ENCODE measurements around the gene ACP2. TPM values are rescaled to one million over a fixed set of nuclear protein-coding genes. Genes with fewer than 3 reads are reported as not detected.
A peak's percentile ranks its signal among the peaks of the same experiment; 100 is the strongest.

Gene ACP2
- polyA plus RNA-seq, 2 of the 4 experiments (the other 2 are of a cell fraction): 13.6 to 19.7 TPM

- TF ChIP-seq JUN (IDR thresholded peaks at IDR 0.05): no peak
- no peak for TF ChIP-seq HEYL (CRISPR knock-in tag; IDR thresholded peaks at IDR 0.05)
- no peak for TF ChIP-seq FOSB (CRISPR knock-in tag; IDR thresholded peaks at IDR 0.05)
- no peak for TF ChIP-seq BHLHE40 (IDR thresholded peaks at IDR 0.05; ENCODE audit: low read depth, low read length)
- TF ChIP-seq TFCP2L1 (CRISPR knock-in tag; IDR thresholded peaks at IDR 0.05): no peak
- no peak for TF ChIP-seq NFE2L2 (conservative IDR thresholded peaks at IDR 0.05; ENCODE audit: low read length)
- no peak for TF ChIP-seq PHF8 (IDR thresholded peaks at IDR 0.05; ENCODE audit: borderline replicate concordance, low read depth)
- TF ChIP-seq EHMT2 (IDR thresholded peaks at IDR 0.05; ENCODE audit: low read depth): no peak
- TF ChIP-seq SMC3 (IDR thresholded peaks at IDR 0.05): no peak
- no peak for TF ChIP-seq EHF (CRISPR knock-in tag; IDR thresholded peaks at IDR 0.05)
- no peak for TF ChIP-seq CBX2 (IDR thresholded peaks at IDR 0.05; ENCODE audit: borderline replicate concordance, low read depth)
- TF ChIP-seq RCOR1 (IDR thresholded peaks at IDR 0.05; ENCODE audit: low read depth, low read length): no peak
- no peak for TF ChIP-seq NPAS2 (CRISPR knock-in tag; IDR thresholded peaks at IDR 0.05; ENCODE audit: borderline replicate concordance)
- no peak for TF ChIP-seq FOXS1 (CRISPR knock-in tag; IDR thresholded peaks at IDR 0.05)
- TF ChIP-seq CTCF (IDR thresholded peaks at IDR 0.05): peak; percentile 31; the same call in 2 of the 3 replicates
- TF ChIP-seq POLR2A (IDR thresholded peaks at IDR 0.05; ENCODE audit: low read length): 0 out of 2 replicates have a peak, but pooled peaks have one; percentile 18
- no peak for TF ChIP-seq FOSL2 (IDR thresholded peaks at IDR 0.05)
- TF ChIP-seq FOSL2 (CRISPR knock-in tag; IDR thresholded peaks at IDR 0.05): no peak
- TF ChIP-seq ZNF302 (CRISPR knock-in tag; IDR thresholded peaks at IDR 0.05): no peak
- TF ChIP-seq CBX8 (IDR thresholded peaks at IDR 0.05): no peak
- peak; percentile 84 to 93 for TF ChIP-seq CEBPB (IDR thresholded peaks at IDR 0.05)
- TF ChIP-seq GATA3 (IDR thresholded peaks at IDR 0.05; ENCODE audit: borderline replicate concordance): no peak
- no peak for TF ChIP-seq HDAC2 (IDR thresholded peaks at IDR 0.05)
- no peak for TF ChIP-seq RARB (CRISPR knock-in tag; IDR thresholded peaks at IDR 0.05)
- no peak for TF ChIP-seq CHD4 (IDR thresholded peaks at IDR 0.05; ENCODE audit: borderline replicate concordance)
- TF ChIP-seq RNF2 (IDR thresholded peaks at IDR 0.05; ENCODE audit: borderline replicate concordance, low read depth): no peak
- no peak for TF ChIP-seq HOXB5 (CRISPR knock-in tag; IDR thresholded peaks at IDR 0.05)
- TF ChIP-seq EP300 (IDR thresholded peaks at IDR 0.05): no peak
- peak; percentile 11 to 39; a peak in 2 of 5 replicates for TF ChIP-seq RAD21 (conservative IDR thresholded peaks at IDR 0.05 in 1 of 2, IDR thresholded peaks at IDR 0.05 in 1 of 2)
- no peak for TF ChIP-seq HMGXB4 (CRISPR knock-in tag; IDR thresholded peaks at IDR 0.05; ENCODE audit: borderline replicate concordance)
- TF ChIP-seq ZFP36 (IDR thresholded peaks at IDR 0.05; ENCODE audit: borderline replicate concordance, partially characterized antibody): no peak
- TF ChIP-seq MAX (IDR thresholded peaks at IDR 0.05): peak; percentile 60
- no peak for TF ChIP-seq JUNB (IDR thresholded peaks at IDR 0.05)
- TF ChIP-seq POLR2AphosphoS2 (conservative IDR thresholded peaks at IDR 0.05; ENCODE audit: low read length): no peak
- TF ChIP-seq USF2 (IDR thresholded peaks at IDR 0.05): no peak
- TF ChIP-seq NR3C1 (IDR thresholded peaks at IDR 0.05): no peak
- no peak for TF ChIP-seq KDM1A (IDR thresholded peaks at IDR 0.05; ENCODE audit: low read depth)
- no peak for TF ChIP-seq ESRRA (IDR thresholded peaks at IDR 0.05; ENCODE audit: borderline replicate concordance, low read length)
- no peak for TF ChIP-seq ZSCAN20 (CRISPR knock-in tag; IDR thresholded peaks at IDR 0.05)
These were observed 9.1 kb upstream of the ACP2 start, which contains the start of gene NR1H3 (continued) for GRCh38 chr11:47257517-47258316.

Data from A549 (cell line).